HepG2 (cell line): Measurements from ENCODE around the gene BMP2. TPM values are rescaled to one million over a fixed set of nuclear protein-coding genes. Genes with fewer than 3 reads are reported as not detected.

Source experiments
- ATAC-seq: fragments of 200-7000 bp; cut with Tn5 transposase; 3 replicates; pipeline ENCODE4 v1.9.1; 2020; ENCODE audit warnings: mild to moderate bottlenecking, moderate library complexity
- BruUV-seq: library from RNA; stranded (reverse); fragments of 400-500 nt; replicated peaks from 2 replicates; lab custom pipeline; 2021; lab: Mats Ljungman, UMichigan
- CTCF ChIA-PET: fragments of 300-600 bp; formaldehyde crosslinking; extraction: SDS; loops from one replicate; lab custom pipeline; 2021; ENCODE audit warnings: low total read pairs, inconsistent platforms, low intra/inter-chr PET ratio; lab: Yijun Ruan, JAX
- POLR2A ChIA-PET: fragments of 350-600 bp; sonication (Branson Sonifier 250); formaldehyde crosslinking; loops from one replicate; lab custom pipeline; 2020; ENCODE audit warnings: antibody characterized with exemption, inconsistent platforms; lab: Yijun Ruan, JAX
- DNase-seq: peaks from one replicate; pipeline ENCODE4 v3.0.0-alpha.2; 2015; ENCODE audit warnings: low spot score
- FAIRE-seq: peaks from 3 replicates; lab custom pipeline; 2011; peaks lifted over from hg19 to GRCh38; lab: Jason Lieb, UNC
- H2AFZ ChIP-seq: one replicate; pipeline ENCODE4 v1.6.1; 2011; ENCODE audit warnings: low read length, inconsistent platforms
- H3K27ac ChIP-seq: fragments of 300-600 bp; 3 replicates; pipeline ENCODE4 v1.8.0; 2011; ENCODE audit warnings: mixed run types, mild to moderate bottlenecking, mixed read lengths, low read length, inconsistent platforms; ENCODE audit not compliant: insufficient read depth; ENCODE audit errors: extremely low read length
- H3K27me3 ChIP-seq, 2 experiments: fragments of 200-600 bp in 1 of 2; 2 replicates in 1 of 2; 3 replicates in 1 of 2; pipeline versions ENCODE4 v1.6.0 to v1.8.0; 2011; ENCODE audit warnings: low read length in 2 of 2, mild to moderate bottlenecking in 2 of 2, moderate library complexity in 2 of 2, inconsistent platforms in 1 of 2; ENCODE audit not compliant: insufficient read depth in 2 of 2, control insufficient read depth in 1 of 2
- H3K36me3 ChIP-seq, 2 experiments: fragments of 200-600 bp in 1 of 2; replicated peaks in 1 of 2; 2 replicates in 1 of 2; 3 replicates in 1 of 2; pipeline versions ENCODE4 v1.5.1 to v1.8.0; 2011; ENCODE audit warnings: low read length in 2 of 2, inconsistent platforms in 1 of 2; ENCODE audit not compliant: insufficient read depth in 2 of 2, control insufficient read depth in 1 of 2
- H3K4me1 ChIP-seq: 2 replicates; pipeline ENCODE4 v1.5.1; 2012; ENCODE audit warnings: low read length, inconsistent platforms; ENCODE audit not compliant: insufficient read depth
- H3K4me2 ChIP-seq: 2 replicates; pipeline ENCODE4 v1.6.0; 2011; ENCODE audit warnings: low read depth, low read length, inconsistent platforms
- H3K4me3 ChIP-seq, 3 experiments: fragments of 200-600 bp in 1 of 3; sonication (generic), shearing (Covaris generic) in 1 of 3; replicated peaks in 1 of 3; 2 replicates each; pipeline ENCODE4 v1.5.1; 2011 to 2016; ENCODE audit warnings: low read length in 3 of 3, inconsistent platforms in 2 of 3, low read depth in 2 of 3, mild to moderate bottlenecking in 2 of 3, control low read depth in 1 of 3, mixed read lengths in 1 of 3; ENCODE audit not compliant: insufficient read depth in 1 of 3
- H3K79me2 ChIP-seq: one replicate; pipeline ENCODE4 v1.6.1; 2011; ENCODE audit warnings: low read length, inconsistent platforms; ENCODE audit not compliant: insufficient read depth
- H3K9ac ChIP-seq: 2 replicates; pipeline ENCODE4 v1.6.0; 2011; ENCODE audit warnings: mild to moderate bottlenecking, low read depth, low read length, inconsistent platforms; ENCODE audit not compliant: insufficient read depth
- H3K9me3 ChIP-seq: 2 replicates; pipeline ENCODE4 v1.5.1; 2012; ENCODE audit warnings: mild to moderate bottlenecking, low read length
- H4K20me1 ChIP-seq: 2 replicates; pipeline ENCODE4 v1.6.0; 2011; ENCODE audit warnings: inconsistent platforms, mild to moderate bottlenecking, low read length, moderate library complexity; ENCODE audit not compliant: insufficient read depth
- CBFB ChIP-seq: sonication (generic); formaldehyde crosslinking; IDR thresholded peaks from 2 replicates; pipeline ENCODE4 v1.4.0; 2020; ENCODE audit warnings: missing genetic modification reagents
- PHF5A ChIP-seq: IDR thresholded peaks from one replicate; pipeline ENCODE4 v1.6.1; 2018; ENCODE audit warnings: low read depth, missing genetic modification reagents; ENCODE audit not compliant: unreplicated experiment
- ZBTB43 ChIP-seq: sonication (generic); formaldehyde crosslinking; conservative IDR thresholded peaks from 2 replicates; pipeline ENCODE4 v1.4.0; 2020; ENCODE audit warnings: missing genetic modification reagents
- WGBS: methylation state at CpG from one replicate; pipeline ENCODE4 v1.1.6; 2017; ENCODE audit warnings: low lambda C conversion rate; 5-methylcytosine and 5-hydroxymethylcytosine counted together
- in situ Hi-C: cut with HindIII; loops from 2 replicates; pipeline ENCODE4 v1.10.0; 2017; ENCODE audit warnings: low pct_unique_long_range_greater_than_20kb; ENCODE audit not compliant: extremely low pct_ligation_motif_present
- intact Hi-C: fragments of 100-400 bp; cut with micrococcal nuclease; formaldehyde crosslinking; loops from one replicate; pipeline ENCODE4 v1.10.0; 2022; ENCODE audit not compliant: unreplicated experiment
- polyA plus RNA-seq, 8 experiments: library from polyadenylated mRNA; depleted of rRNA in 3 of 8; stranded (reverse) in 7 of 8; unstranded in 1 of 8; fragments of >200 nt; fragmentation: Illumina TruSeq in 4 of 8; extraction: Trizol in 4 of 8; gene quantifications; 2 replicates each; pipeline versions ENCODE4 v1.2.1 to v1.2.3, GENCODE V29; 2011 to 2016; ENCODE audit warnings: low read depth in 4 of 8, missing spikeins in 1 of 8, mixed read lengths in 1 of 8; ENCODE audit not compliant: insufficient read depth in 1 of 8
- total RNA-seq, 5 experiments: library from RNA; depleted of rRNA; stranded (reverse); fragments of >200 nt; fragmentation: Illumina TruSeq; extraction: Trizol; gene quantifications; 2 replicates each; pipeline ENCODE4 v1.2.3, GENCODE V29; 2016; ENCODE audit warnings: low read depth in 1 of 5
- TF ChIP-seq, protein P1 (sequence below): sonication (generic); formaldehyde crosslinking; IDR thresholded peaks from 2 replicates; pipeline ENCODE4 v1.5.0; 2020; ENCODE audit warnings: mild to moderate bottlenecking, missing genetic modification reagents, moderate library complexity

Gene BMP2
- total and polyA plus RNA-seq, 2 of the 13 experiments (the other 11 are each of a cell fraction or from before 2014, with no cell fraction given) = 0.02 to 0.03 TPM

- WGBS = 10% methylated on average over 1 of the region's 1 CpG
- no peaks in the 10 kb centered on the region for H3K79me2 ChIP-seq
- H3K36me3 ChIP-seq = no peaks in the 10 kb centered on the region
- intact Hi-C loops = loop anchor here (1.0 to 5.0 kb wide), 6 partner anchors 246 to 687 kb away; no protein-coding TSS in a partner anchor
- FAIRE-seq (no peak), ATAC-seq (peak; percentile 80), DNase-seq (peak; percentile 29)
- H3K27me3 ChIP-seq = no peaks in the 10 kb centered on the region
- H3K4me2 ChIP-seq = no peak overlapping the region
- H3K4me3 ChIP-seq = no peak overlapping the region
- no peaks in the 10 kb centered on the region for H4K20me1 ChIP-seq
- no TSS peak for BruUV-seq
- CTCF ChIA-PET = interaction anchor here (1.3 to 3.1 kb wide), 2 partner anchors 265 to 1030 kb away, joined by 3 to 16 read pairs; no protein-coding TSS in a partner anchor
- no peak overlapping the region for H3K9ac ChIP-seq
- H3K9me3 ChIP-seq = no peaks in the 10 kb centered on the region
- in situ Hi-C loops = loop anchor here (10.0 kb wide), 1 partner anchor 1025 kb away; no protein-coding TSS in a partner anchor
- no peak for TF ChIP-seq PHF5A (CRISPR knock-in tag)
- no peak for TF ChIP-seq ZBTB43 (CRISPR knock-in tag)
- TF ChIP-seq, protein P1, sequence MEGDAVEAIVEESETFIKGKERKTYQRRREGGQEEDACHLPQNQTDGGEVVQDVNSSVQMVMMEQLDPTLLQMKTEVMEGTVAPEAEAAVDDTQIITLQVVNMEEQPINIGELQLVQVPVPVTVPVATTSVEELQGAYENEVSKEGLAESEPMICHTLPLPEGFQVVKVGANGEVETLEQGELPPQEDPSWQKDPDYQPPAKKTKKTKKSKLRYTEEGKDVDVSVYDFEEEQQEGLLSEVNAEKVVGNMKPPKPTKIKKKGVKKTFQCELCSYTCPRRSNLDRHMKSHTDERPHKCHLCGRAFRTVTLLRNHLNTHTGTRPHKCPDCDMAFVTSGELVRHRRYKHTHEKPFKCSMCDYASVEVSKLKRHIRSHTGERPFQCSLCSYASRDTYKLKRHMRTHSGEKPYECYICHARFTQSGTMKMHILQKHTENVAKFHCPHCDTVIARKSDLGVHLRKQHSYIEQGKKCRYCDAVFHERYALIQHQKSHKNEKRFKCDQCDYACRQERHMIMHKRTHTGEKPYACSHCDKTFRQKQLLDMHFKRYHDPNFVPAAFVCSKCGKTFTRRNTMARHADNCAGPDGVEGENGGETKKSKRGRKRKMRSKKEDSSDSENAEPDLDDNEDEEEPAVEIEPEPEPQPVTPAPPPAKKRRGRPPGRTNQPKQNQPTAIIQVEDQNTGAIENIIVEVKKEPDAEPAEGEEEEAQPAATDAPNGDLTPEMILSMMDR (CRISPR knock-in tag) = peak; percentile 43
- no peak for TF ChIP-seq CBFB (CRISPR knock-in tag)
- POLR2A ChIA-PET = no interaction called here
- no peaks in the 10 kb centered on the region for H3K4me1 ChIP-seq
- H3K27ac ChIP-seq = no peak overlapping the region
- H2AFZ ChIP-seq = no peak overlapping the region
Observed at GRCh38 chr20:6829510-6830116, 62.1 kb downstream of the BMP2 start.
